ENCODE results near the gene PREX1.

The PREX1 gene

GRCh38 chr20:48716541-48716940 lies 111.3 kb downstream of the PREX1 start:
- DNase-seq (ENCODE audit: low read depth) = no peak

GRCh38 chr20:48716086-48716485 lies 111.7 kb downstream of the PREX1 start:
- no peak for DNase-seq (ENCODE audit: low read depth)

DNA sequence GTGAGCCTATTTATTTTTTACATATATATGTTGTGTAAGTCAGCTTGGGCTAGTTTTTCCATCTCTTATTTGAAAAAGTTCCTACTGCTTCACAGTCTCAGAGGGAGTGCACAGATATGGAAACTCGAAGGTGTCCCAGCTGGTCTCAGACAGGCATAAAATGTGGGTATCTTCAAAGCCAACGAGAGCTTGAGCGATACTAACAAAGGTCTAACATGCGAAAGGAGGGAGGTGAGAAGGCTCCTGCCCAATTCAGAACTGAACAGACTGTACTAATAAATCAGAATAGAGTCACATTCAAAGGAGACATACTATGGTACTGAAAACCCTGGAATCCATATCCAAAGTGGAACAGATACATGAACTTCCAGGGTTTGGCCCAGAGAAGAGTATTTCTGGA lies 113.0 kb downstream of the PREX1 start:
- no peak for DNase-seq (ENCODE audit: low read depth)

GRCh38 chr20:48711696-48712464 lies 115.9 kb downstream of the PREX1 start:
- DNase-seq (ENCODE audit: low read depth) = no peak

- no peak for DNase-seq (ENCODE audit: low read depth)
Observed at GRCh38 chr20:48711044-48711428, 116.8 kb downstream of the PREX1 start.

DNA sequence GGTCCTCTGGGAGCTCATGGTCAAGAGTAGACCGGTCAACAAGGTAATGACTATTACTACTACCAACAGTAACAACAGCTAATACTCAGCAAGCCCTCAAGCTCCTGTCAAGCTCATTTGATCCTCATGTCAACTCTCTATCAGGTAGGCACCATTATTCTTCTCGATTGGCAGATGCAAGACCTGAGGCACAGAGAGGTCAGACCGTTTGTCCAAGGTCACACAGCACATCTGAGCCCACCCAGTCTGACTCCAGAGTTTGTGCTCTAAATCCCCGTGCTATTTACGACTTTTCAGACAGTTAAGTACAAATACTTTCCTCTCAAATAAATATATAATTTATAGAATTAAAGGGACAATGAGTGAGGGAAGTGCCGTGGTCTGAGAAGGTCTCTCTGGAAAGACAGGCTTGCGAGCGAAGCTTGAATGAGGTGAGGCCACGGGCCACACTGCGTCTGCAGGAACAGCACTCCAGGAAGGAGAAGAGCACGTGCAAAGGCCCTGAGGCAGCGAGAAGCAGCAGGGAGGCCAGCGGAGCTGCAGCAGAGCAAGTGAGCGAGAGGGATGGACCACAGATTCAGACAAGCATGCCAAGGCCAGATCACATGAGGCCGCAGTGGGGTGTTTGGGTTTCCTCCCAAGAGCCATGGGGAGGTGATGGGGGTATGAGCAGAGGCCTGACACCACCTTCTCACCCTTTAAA lies 117.3 kb downstream of the PREX1 start:
- DNase-seq (ENCODE audit: low read depth) = no peak

DNA sequence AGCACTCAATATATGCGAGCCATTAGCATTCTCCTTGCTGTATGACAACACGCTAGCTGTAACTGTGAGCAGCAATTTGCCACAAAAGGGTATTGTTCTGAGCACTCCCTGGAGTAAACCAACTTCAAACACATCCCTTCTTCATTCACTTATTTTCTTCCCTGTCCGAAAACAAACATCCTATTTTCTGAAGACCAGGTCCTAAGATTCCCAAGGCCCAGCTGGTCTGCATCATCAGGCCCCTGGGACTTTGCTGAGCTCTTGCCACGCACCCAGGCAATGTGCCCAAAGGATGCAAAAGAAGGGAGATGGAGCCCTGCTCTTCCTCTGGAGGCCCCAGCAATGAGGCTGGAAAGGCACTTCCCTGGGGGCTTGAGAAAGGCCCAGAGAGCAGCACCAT lies 118.1 kb downstream of the PREX1 start:
- no peak for DNase-seq (ENCODE audit: low read depth)

DNA sequence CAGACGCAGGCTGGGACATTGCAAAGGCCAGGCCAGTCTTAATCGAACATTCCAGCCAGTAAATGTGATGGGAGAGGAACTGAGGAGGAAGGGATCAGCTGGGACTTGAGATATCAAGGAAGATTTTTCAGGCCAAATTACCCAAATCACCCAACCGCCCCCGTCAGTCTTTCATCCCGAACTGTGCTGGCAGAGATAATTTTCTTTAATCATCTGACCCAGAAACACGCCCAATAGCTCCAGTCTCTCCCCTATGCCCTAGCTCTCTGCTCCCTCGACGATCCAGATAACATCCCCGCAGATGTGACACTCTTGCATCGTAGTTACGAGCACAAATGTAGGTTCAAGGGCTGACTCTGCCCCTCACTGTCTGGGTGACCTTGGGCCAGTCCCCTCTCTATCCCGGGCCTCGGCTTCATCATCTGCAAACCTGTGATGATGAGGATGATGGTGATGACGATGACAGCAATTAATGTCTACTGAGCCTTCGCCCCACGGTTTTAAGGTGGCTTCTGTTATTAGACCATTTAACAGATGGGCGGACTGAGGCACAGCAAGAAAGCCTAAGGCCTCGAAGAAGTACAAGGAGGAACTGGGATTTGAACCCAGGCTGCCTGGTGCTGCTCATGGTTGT lies 118.6 kb downstream of the PREX1 start:
- no peak for DNase-seq (ENCODE audit: low read depth)

- no peak for DNase-seq (ENCODE audit: low read depth)
Observed at GRCh38 chr20:48708630-48709029, 119.2 kb downstream of the PREX1 start.

DNA sequence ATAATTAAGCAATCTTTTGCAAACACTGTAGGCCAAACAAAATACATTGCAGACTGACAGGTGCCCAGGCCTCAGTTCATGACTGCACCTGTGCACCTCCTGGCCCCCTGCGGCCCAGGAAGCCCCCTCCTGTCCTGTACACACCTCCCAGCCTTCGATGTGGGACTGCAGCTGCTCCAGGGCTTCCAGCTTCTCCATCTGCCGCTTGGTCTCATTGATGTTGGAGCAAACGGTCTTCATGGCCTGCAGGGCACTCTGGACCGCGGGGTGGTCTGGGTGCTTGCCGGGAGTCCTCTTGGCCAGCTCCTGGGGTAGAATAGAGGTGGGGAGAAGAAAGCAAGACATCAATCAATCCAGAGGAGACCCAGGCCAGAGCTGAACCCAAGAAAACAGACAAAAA lies 119.7 kb downstream of the PREX1 start:
- no peak for DNase-seq (ENCODE audit: low read depth)

GRCh38 chr20:48706710-48707365 lies 121.0 kb downstream of the PREX1 start:
- DNase-seq (ENCODE audit: low read depth) = no peak

GRCh38 chr20:48706116-48706656 lies 121.6 kb downstream of the PREX1 start:
- no peak for DNase-seq (ENCODE audit: low read depth)

- DNase-seq (ENCODE audit: low read depth) = no peak
Observed at GRCh38 chr20:48705240-48706115, 122.3 kb downstream of the PREX1 start.

DNA sequence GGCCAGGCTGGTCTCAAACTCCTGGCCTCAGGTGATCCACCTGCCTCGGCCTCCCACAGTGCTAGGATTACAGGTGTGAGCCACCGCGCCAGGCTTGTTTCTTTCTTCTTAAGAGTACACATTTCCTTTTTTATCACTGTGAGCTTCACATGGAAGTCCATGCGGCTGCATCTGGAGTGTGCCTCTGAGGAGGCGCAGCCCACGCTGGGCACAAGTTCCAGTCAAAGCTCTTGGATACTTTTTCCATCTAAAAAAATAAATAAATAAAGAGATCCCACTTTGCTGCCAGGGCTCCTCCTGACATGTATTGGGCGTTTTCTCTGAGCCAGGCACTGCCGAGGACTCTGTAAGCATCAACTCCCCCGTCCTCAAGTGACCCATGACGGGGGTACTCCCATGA lies 123.0 kb downstream of the PREX1 start:
- no peak for DNase-seq (ENCODE audit: low read depth)

GRCh38 chr20:48703511-48704219 lies 124.1 kb downstream of the PREX1 start:
- DNase-seq (ENCODE audit: low read depth) = no peak

- no peak for DNase-seq (ENCODE audit: low read depth)
Observed at GRCh38 chr20:48703107-48703506, 124.7 kb downstream of the PREX1 start.

DNA sequence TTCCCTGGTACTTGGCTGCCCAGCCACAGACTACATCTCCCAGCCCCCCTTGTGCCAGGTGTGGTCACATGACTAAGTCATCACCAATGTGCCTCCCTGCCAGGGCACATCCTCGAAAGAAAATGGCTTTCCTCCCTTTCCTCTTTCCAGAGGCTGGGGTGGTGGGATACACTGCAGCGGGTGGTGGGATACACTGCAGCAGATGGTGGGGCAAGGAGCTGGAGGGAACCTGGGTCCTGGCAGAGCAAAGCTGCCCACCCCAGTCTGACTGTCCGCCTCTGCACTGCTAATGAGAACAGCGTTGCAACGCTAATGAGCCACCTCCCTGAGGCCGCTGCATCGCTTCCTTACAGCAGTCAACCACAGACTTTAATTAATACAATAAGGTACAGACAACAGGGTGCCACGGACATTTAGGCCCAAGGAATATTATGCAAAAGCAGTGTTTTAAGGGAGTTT lies 125.3 kb downstream of the PREX1 start:
- no peak for DNase-seq (ENCODE audit: low read depth)

- no peak for DNase-seq (ENCODE audit: low read depth)
Observed at GRCh38 chr20:48701702-48702101, 126.1 kb downstream of the PREX1 start.

DNA sequence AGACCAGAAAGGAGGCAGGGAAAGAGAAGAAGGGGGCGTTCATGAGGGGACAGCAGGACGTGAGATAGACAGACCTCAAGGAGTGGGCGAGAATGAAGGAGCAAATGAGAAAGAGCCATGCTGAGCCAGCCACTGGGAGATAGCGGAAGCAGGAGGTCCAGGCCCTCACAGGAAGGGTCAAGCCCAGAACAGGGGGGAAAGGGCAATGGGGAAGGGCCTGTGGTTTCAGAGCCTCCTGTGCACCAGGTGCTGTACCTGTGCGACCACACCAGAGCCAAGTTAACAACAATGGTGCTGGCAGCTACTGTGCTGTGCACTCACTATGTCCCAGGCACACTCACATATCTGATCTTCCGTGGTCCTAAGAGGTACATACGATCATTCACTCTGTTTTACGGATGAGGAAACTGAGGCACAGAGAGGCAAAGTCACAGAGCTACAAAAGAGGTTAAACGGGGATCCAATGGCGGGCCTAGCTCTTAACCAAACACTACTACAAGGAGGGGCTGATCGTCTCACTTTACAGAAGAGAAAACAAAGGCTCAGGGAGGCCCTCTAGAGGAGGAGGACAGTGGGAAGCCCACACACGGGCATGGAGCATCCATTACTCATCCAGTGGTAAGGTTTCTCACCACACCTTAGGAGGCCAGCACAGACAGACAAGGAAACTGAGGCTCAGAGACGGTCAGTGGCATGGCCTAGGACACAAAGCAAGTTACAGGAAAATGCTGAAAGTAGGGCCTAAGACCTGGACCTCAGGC lies 129.1 kb downstream of the PREX1 start:
- DNase-seq (ENCODE audit: low read depth) = no peak
